GM23338 (cell line): ENCODE results near the gene IRF3.

Experiments used
- CREB1 ChIP-seq: fragments of 250-450 bp; sonication (Bioruptor Pico); IDR thresholded peaks from 2 replicates; pipeline ENCODE4 v1.5.0; 2020; ENCODE audit warnings: low read depth, mild to moderate bottlenecking, moderate library complexity
- ETS1 ChIP-seq: IDR thresholded peaks from 2 replicates; pipeline ENCODE4 v1.6.1; 2016; ENCODE audit warnings: antibody characterized with exemption
- EZH2 ChIP-seq: fragments of 200-600 bp; sonication (generic); IDR thresholded peaks from one replicate; pipeline ENCODE4 v1.8.0; 2017; ENCODE audit warnings: antibody characterized with exemption, mild to moderate bottlenecking, low read depth; ENCODE audit not compliant: unreplicated experiment
- EZH2phosphoT487 ChIP-seq: fragments of 200-600 bp; sonication (generic); IDR thresholded peaks from one replicate; pipeline ENCODE4 v1.8.1; 2018; ENCODE audit warnings: antibody characterized with exemption; ENCODE audit not compliant: unreplicated experiment
- JUNB ChIP-seq: IDR thresholded peaks from one replicate; pipeline ENCODE4 v1.6.1; 2016; ENCODE audit warnings: antibody characterized with exemption; ENCODE audit not compliant: unreplicated experiment
- NANOG ChIP-seq: IDR thresholded peaks from 2 replicates; pipeline ENCODE4 v1.6.1; 2016; ENCODE audit warnings: antibody characterized with exemption, borderline replicate concordance
- POLR2AphosphoS5 ChIP-seq: IDR thresholded peaks from 2 replicates; pipeline ENCODE4 v1.6.1; 2016; ENCODE audit warnings: antibody characterized with exemption, low read depth
- ZNF331 ChIP-seq: fragments of 250-450 bp; sonication (Bioruptor Pico); IDR thresholded peaks from 2 replicates; pipeline ENCODE4 v1.5.0; 2020; ENCODE audit warnings: low read depth, mild to moderate bottlenecking, moderate library complexity
- TF ChIP-seq, protein P1 (sequence below), 2 experiments: fragments of 200-600 bp in 1 of 2; sonication (generic) in 1 of 2; conservative IDR thresholded peaks; 2 replicates each; pipeline versions ENCODE4 v1.5.1 to v1.6.1; 2016 to 2017; ENCODE audit warnings: antibody characterized with exemption in 2 of 2, low read depth in 2 of 2, mild to moderate bottlenecking in 2 of 2, moderate library complexity in 1 of 2

- TF ChIP-seq, protein P1, sequence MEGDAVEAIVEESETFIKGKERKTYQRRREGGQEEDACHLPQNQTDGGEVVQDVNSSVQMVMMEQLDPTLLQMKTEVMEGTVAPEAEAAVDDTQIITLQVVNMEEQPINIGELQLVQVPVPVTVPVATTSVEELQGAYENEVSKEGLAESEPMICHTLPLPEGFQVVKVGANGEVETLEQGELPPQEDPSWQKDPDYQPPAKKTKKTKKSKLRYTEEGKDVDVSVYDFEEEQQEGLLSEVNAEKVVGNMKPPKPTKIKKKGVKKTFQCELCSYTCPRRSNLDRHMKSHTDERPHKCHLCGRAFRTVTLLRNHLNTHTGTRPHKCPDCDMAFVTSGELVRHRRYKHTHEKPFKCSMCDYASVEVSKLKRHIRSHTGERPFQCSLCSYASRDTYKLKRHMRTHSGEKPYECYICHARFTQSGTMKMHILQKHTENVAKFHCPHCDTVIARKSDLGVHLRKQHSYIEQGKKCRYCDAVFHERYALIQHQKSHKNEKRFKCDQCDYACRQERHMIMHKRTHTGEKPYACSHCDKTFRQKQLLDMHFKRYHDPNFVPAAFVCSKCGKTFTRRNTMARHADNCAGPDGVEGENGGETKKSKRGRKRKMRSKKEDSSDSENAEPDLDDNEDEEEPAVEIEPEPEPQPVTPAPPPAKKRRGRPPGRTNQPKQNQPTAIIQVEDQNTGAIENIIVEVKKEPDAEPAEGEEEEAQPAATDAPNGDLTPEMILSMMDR (conservative IDR thresholded peaks at IDR 0.05; ENCODE audit: low read depth in 2 of 2), result no peak
- TF ChIP-seq EZH2 (no peak), ETS1 (no peak), JUNB (no peak), POLR2AphosphoS5 (no peak), NANOG (no peak), EZH2phosphoT487 (no peak), CREB1 (CRISPR knock-in tag) (no peak), ZNF331 (CRISPR knock-in tag) (no peak)
These were observed 6.9 kb downstream of the IRF3 start for GRCh38 chr19:49658566-49659442.
